ENCODE data around the gene TBL3.
"Not testable (repeated sequence)": the region's sequence is repeated elsewhere in the genome, so short reads cannot be mapped to it uniquely, and the experiment has no call there.

Gene TBL3

DNA sequence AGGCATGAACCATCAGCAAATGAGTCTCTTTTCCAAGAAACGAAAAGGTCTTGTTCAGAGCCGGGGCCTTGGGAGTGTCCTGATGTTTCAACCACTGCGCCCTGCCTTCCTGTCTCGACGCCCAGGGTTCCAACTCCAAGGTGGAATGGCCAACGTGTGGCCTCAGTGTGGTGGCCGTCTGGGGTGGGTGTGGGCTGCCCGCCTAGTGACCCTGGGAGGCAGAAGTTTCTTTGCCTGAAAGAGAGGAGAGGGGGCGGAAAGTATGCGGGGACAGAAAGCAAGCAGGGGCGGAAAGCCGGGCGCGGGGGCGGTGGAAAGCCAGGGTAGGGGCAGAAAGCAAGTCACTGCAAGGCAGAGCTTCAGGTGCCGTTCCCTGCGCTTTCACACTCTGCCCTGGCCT, 32.9 kb upstream of the TBL3 start:
- TF ChIP-seq POLR2A (IDR thresholded peaks at IDR 0.05; ENCODE audit: low read length) (no peak), GATA1 (IDR thresholded peaks at IDR 0.05; ENCODE audit: low read depth, low read length) (no peak)
- no peak for DNase-seq

DNA sequence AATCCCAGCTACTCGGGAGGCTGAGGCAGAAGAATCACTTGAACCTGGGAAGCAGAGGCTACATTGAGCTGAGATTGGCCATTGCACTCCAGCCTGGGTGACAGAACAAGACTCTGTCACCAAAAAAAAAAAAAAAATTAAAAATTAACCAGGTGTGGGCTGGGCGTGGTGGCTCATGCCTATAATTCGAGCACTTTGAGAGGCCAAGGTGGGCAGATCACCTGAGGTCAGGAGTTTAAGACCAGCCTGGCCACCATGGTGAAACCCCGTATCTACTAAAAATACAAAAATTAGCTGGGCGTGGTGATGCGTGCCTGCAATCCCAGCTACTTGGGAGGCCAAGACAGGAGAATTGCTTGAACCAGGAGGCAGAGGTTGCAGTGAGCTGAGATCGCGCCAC, 32.0 kb upstream of the TBL3 start:
- not testable (repeated sequence) for DNase-seq

DNA sequence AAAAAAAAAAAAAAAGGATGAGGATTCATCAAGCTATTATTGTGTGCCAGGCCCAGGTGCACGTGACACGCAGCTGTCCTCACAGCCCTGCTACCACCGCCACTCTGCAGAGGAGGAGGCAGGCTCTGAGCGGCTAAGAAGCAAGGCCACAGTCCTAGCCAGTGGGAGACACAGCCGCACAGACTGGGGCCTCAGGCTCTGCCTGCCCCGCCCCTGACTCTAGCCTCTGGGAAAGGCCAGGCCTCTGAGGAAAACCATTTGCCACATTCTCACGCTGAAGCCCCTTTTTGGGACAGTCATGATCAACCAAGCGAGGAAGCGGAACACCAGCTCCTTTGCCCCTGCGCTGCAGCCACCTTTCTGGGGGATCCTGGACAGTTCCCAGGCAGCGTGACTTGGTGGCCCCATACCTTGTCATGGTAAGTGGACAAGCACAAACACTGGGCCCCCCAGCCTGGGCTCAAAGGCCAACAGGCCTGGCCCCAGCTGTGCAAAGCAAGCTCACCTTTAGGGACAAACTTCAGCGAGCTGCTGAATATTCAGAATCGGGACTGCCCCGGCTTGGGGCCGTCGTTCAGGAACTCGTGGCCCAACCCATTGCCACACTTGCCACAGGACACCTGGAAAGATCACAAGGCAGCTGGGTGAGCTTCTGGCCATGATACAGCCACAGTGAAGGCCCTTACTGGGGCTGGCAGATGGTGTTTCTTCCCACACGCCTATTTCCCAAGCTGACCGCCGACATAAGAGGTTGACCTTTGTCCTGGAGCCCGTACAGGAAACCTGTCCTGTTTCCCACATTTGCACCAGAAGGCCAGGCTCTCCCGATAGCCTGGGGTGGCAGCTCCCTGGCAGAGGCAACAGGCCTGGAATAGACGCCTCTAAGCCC, 31.3 kb upstream of the TBL3 start:
- TF ChIP-seq POLR2A (IDR thresholded peaks at IDR 0.05; ENCODE audit: low read length) = no peak
- no peak for TF ChIP-seq GATA1 (IDR thresholded peaks at IDR 0.05; ENCODE audit: low read depth, low read length)
- DNase-seq = no peak

DNA sequence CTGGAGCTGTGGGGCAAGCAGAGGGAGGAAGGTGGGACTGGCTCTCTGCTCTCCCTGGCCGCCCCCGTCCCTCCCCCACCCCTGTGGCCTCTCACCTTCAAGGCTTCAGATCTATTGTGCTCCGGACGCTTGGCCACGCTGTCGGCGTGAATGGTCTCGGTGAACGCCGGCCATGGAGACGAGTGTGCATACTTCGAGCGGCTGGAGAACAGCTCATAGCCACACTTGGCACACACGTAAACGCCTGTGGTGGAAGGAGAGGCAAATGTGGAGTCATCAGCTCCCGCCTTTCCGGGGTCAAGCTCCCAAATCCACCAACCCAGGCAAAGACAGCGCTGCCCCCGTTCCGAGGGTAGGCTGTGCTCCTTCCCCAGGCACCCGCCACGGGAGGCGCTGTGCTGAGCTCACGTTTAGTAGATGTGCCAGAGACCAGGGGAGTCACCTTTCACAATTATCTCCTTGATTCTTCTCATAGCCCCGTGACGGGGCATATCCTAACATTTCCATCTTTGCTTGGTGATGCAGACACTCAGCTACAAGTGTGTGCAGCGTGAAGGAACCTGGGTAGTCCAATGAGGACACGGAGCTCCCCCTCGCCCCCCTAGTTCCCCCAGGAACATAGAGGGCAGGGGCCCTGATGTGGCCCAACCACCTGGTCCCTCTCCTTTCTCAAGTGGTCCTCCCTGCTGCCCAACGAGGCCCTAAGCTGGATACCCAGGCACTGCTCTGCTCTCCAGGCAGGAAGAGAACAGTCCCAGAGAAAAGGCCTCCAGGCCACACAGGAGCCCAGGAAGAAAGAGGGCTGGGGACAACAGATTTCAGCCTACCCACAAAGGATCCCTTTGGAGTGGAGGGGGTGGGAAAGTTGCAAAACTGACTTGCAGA, 30.4 kb upstream of the TBL3 start:
- DNase-seq = no peak
- no peak for TF ChIP-seq GATA1 (IDR thresholded peaks at IDR 0.05; ENCODE audit: low read depth, low read length)
- no peak for TF ChIP-seq POLR2A (IDR thresholded peaks at IDR 0.05; ENCODE audit: low read length)

DNA sequence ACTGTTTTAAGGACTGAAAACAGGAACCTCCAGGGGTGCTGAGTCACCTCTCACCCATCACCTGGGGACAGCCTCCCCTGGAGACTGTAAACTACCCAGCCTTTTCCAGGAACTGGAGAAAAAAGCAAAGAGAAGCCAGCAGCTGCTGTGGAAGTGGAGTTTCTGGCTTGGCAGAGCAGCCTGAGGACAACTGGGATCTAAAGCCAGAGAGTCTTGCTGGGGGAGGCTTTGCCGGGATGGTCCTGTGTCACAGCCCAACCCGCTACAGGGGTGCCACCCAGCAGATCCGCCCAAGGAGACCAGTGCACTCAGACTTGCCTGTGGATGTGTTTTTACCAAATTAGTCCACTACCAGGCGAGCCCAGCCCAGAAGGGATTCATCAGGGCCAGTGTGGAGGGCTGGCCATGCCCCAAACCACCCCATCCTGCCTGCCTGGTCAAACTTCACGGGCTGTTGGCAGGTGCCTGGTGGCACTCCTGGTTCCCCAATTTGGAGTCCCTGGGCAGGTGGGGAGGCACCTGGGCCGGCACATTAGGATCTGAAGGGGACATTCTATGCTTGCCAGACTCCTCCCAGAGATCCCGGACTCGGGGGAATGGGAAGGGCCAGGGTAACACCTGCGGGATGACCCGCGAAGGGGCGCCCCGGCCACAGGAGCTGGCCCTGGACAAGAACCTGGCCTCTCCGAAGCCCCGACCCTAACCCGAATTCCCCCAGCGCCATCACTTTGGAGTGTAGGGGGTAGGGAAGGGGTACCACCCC, 29.6 kb upstream of the TBL3 start:
- no peak for DNase-seq
- TF ChIP-seq GATA1 (IDR thresholded peaks at IDR 0.05; ENCODE audit: low read depth, low read length) (no peak), POLR2A (IDR thresholded peaks at IDR 0.05; ENCODE audit: low read length) (no peak)

DNA sequence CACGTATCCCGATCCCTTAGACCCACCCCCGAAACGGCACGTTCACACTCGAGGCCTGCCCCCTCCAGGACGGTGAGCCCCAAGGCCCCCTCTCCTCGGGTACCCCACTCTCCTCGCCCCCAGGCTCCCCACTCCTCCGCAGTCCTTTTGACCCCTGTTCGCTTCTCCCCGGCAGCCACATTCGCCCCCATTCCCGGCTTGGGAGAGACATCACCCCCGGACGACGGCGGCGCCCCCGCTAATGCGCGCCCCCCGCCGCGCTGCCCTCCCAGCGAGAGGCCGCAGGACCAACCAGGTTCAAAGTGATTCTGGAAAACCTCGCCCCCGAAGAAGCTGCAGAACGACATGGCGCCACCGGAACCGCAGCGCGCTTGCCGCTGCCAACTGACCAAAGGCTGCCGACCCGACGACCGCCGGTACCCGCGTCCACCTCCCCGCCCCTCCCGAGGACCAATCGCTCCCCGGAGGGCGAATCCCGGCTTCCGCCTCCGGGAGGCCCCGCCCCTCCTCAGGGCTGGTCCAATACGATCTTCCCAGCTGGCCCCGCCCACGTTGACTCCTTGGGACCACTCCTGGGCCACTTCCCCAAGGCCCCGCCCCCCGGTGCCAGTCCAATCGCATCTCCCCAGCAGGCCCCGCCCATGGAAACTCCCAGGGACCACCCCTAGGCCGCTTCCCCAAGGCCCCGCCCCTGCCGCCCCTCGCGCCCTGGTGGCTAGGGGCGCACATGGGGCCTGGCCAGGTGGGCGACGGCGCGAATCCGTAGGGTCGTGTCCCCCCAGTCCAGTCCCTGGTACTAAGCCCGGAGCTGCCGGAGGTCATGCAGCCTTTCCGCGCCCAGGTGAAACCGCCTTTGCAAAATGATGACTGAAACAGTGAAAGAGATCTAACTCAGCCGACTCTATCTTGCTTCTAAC, 28.8 kb upstream of the TBL3 start, which contains the start of gene MSRB1:
Gene MSRB1 (minus strand): TSS at position 390 of the 917 bp plus-strand sequence. CDS start 43 bp downstream, at position 347.
- peak; percentile 95 for DNase-seq
- TF ChIP-seq GATA1 (IDR thresholded peaks at IDR 0.05; ENCODE audit: low read depth, low read length) (no peak), POLR2A (IDR thresholded peaks at IDR 0.05; ENCODE audit: low read length) (peak; percentile 64)

DNA sequence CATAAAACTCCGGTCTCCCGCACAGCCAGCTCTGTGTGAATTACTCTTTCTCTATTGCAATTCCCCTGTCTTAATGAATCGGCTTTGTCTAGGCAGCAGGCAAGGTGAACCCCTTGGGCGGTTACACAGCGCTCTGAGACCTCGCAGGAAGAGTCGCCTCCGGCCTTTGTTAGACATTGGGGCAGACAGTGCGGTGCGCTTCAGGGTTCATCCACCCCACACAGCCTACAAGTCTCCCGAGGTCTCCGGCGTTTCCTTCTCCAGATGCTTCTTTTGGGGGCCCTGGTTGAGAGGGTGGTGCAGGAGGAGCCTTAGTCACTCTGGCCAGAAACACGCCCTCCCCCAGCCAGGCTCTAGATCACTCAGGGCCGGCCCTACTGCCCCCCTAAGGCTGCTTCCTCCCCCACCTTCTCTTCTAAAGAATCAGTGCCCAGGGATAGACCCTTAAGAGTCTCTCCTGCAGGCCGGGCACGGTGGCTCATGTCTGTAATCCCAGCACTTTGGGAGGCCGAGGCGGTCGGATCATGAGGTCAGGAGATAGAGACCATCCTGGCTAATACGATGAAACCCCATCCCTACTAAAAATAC, 27.1 kb upstream of the TBL3 start:
- no peak for DNase-seq
- TF ChIP-seq POLR2A (IDR thresholded peaks at IDR 0.05; ENCODE audit: low read length) (no peak), GATA1 (IDR thresholded peaks at IDR 0.05; ENCODE audit: low read depth, low read length) (no peak)

DNA sequence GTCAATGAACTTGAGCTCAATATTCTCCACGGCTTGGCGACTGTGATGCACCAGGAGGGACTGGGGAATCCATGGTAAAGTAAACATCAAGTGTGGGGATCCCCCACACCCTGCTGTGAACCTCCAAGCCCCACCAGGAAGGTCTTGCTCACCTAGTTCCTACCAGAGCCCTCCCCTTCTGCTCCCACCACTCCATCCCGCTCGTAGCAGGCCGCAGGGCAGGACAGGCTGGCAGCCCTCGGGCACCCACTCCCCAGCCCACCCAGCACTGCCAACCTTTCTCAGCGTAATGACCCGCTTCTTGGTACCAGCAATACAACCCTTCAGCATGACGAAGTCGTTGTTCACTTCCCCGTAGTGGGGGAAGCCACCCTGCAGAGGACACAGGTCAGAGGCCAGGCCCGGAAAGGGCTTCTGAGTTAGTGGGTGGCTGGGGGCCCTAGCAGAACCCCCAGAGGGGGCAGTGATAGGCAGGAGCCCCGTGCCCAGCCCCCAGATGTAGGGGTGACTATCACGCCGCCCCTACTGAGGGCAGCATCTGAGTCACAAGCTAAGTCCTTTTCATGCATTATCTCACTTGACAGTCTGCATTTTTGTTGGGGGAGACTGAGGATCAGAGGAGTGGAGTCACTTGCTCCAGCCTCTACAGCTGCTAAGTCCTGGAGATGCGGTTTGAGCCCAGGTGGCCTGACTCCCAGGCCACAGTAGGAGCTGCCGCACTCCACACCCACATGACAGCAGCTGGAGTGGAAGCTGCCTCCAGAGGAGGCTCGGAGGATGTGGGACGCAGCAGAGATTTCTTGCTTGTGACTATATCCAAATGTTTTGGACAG, 26.1 kb upstream of the TBL3 start:
- no peak for DNase-seq
- TF ChIP-seq GATA1 (IDR thresholded peaks at IDR 0.05; ENCODE audit: low read depth, low read length) (no peak), POLR2A (IDR thresholded peaks at IDR 0.05; ENCODE audit: low read length) (no peak)

DNA sequence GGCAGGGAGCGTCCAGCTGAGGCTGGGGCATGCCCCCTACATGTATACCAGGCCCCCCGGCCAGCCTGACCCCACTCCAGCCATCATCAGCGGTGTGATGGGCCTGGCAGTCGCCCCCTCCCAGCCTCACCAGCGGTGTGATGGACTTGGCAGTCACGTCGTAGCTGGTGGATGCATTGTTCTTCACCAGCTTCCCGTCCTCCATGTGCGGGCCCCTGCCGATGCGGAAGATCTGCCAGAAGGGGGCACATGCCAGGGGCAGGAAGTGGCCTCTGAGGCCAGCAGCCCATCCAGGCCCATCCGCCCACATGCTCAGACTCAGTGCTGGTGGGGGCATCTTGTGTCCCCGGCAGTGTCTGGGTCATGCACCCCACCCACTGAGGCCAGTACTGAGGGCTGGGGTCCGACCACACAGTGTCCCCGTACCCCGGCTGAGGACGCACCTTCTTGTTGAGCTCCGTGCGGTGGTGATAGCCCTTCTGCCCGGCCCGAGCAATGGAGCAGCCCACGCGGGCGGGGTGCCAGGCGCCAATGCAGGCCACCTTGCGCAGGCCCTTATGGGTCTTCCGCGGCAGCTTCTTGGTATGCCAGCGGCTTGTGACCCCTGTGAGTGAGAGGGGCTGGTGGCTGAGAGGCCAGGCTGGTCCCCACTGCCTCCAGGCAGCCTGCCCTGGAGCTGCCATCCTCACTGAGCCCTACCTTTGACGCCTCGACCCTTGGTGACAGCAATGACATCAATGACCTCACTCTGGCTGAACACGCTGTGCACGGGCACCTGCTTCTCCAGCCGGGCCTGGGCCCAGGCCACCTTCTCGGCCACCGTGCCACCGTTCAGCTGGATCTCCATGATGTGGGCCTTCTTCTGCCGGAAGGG, 25.1 kb upstream of the TBL3 start:
- no peak for DNase-seq
- TF ChIP-seq POLR2A (IDR thresholded peaks at IDR 0.05; ENCODE audit: low read length) (no peak), GATA1 (IDR thresholded peaks at IDR 0.05; ENCODE audit: low read depth, low read length) (no peak)

DNA sequence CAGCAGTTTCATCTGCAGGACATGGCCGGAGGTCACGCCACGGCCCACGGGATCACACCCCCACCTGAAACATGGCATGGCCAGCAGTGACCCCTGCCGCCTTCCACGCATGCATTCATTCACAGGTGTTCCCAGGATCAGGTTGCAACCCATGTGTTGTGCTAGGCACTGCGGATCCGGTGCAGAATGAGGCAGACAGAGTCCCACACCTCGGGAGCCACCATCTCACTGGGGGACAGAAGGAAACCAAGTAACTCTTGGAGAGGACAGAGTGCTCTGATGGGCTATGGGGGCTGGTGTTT, 24.5 kb upstream of the TBL3 start:
- DNase-seq = no peak
- TF ChIP-seq GATA1 (IDR thresholded peaks at IDR 0.05; ENCODE audit: low read depth, low read length) (no peak), POLR2A (IDR thresholded peaks at IDR 0.05; ENCODE audit: low read length) (no peak)

DNA sequence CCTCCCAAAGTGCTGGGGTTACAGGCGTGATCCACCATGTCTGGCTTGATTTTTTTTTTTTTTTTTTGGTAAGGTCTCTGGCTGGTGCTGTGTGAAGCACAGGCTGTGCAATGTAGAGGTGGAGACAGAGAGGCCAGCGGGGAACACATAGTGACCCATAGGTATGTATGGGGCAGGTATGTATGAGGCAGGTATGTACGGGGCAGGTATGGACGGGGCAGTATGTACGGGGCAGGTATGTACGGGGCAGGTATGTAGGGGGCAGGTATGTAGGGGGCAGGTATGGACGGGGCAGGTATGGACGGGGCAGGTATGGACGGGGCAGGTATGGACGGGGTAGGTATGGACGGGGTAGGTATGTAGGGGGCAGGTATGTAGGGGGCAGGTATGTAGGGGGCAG, 22.3 kb upstream of the TBL3 start:
- TF ChIP-seq POLR2A (IDR thresholded peaks at IDR 0.05; ENCODE audit: low read length) (no peak), GATA1 (IDR thresholded peaks at IDR 0.05; ENCODE audit: low read depth, low read length) (no peak)
- no peak for DNase-seq

Measured in erythroblast (primary cell).